Breast epithelium (tissue), 3 donors: ENCODE measurements around the gene NOD1.

ENCODE experiments used
- POLR2A ChIP-seq: fragments of 450-650 bp; IDR thresholded peaks from one replicate; pipeline ENCODE4 v1.6.1; 2016; ENCODE audit warnings: antibody characterized with exemption, mild to moderate bottlenecking, moderate library complexity
- POLR2AphosphoS5 ChIP-seq, 3 donors: sonication (generic); formaldehyde crosslinking; IDR thresholded peaks; one replicate each; pipeline ENCODE4 v1.6.1; 2017; ENCODE audit warnings: antibody characterized with exemption in 3 of 3
- TF ChIP-seq, protein P1 (sequence below), 3 donors: fragments of 450-650 bp; IDR thresholded peaks; one replicate each; pipeline ENCODE4 v1.5.1; 2016 to 2017; ENCODE audit warnings: antibody characterized with exemption in 3 of 3, mild to moderate bottlenecking in 3 of 3, moderate library complexity in 3 of 3

DNA sequence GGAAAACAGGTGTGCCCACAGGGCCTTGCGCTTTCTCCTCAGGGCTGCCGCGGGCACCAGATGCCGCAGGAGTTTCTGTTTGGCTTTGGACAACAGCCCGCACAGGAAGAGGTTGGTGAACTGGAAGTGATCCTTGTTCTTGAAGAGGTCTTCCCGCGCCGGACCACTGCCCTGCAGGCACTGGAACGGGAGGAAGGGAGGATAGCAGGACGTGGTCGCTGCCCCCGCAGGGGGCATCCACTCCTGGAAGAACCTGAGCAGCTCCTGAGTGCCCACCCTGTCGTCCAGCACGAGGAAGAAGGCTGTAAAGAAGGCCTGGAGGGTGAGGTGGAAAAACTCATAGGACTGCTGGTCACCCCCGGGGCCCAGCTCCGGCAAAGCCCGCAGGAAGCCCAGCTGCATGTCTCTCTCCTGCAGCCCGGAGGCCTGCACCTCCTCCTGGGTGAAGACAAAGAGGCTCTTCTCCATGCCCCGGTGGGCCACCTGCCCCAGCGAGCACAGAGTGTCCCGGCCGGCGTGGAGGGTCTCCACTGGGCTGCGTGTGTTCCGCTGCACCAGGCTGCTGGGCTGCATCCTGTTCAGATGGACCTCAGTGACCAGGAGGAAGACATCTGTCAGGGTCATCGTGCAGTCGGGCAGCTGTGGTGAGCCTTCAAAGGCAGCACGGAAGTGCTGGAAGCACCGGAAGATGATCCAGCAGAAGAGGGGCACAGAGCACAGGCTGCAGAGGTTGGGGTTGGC lies 26.9 kb downstream of the NOD1 start:
- TF ChIP-seq, protein P1, sequence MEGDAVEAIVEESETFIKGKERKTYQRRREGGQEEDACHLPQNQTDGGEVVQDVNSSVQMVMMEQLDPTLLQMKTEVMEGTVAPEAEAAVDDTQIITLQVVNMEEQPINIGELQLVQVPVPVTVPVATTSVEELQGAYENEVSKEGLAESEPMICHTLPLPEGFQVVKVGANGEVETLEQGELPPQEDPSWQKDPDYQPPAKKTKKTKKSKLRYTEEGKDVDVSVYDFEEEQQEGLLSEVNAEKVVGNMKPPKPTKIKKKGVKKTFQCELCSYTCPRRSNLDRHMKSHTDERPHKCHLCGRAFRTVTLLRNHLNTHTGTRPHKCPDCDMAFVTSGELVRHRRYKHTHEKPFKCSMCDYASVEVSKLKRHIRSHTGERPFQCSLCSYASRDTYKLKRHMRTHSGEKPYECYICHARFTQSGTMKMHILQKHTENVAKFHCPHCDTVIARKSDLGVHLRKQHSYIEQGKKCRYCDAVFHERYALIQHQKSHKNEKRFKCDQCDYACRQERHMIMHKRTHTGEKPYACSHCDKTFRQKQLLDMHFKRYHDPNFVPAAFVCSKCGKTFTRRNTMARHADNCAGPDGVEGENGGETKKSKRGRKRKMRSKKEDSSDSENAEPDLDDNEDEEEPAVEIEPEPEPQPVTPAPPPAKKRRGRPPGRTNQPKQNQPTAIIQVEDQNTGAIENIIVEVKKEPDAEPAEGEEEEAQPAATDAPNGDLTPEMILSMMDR (IDR thresholded peaks at IDR 0.05) = no peak
- no peak for TF ChIP-seq POLR2AphosphoS5 (IDR thresholded peaks at IDR 0.05)
- TF ChIP-seq POLR2A = no peak
